IPS-20b (cell line): Measurements from ENCODE around the gene FAM222A.

Experiments
- H3K27ac ChIP-seq: one replicate; pipeline ENCODE4 v1.5.1; 2013; ENCODE audit warnings: low read length
- H3K27me3 ChIP-seq: 2 replicates; pipeline ENCODE4 v1.6.1; 2013; ENCODE audit warnings: mild to moderate bottlenecking, low read length, inconsistent platforms; ENCODE audit not compliant: insufficient read depth
- H3K36me3 ChIP-seq: 2 replicates; pipeline ENCODE4 v1.6.1; 2013; ENCODE audit warnings: low read depth, mild to moderate bottlenecking, inconsistent platforms, low read length, moderate library complexity; ENCODE audit not compliant: insufficient read depth
- H3K4me1 ChIP-seq: 2 replicates; pipeline ENCODE4 v1.6.1; 2013; ENCODE audit warnings: mild to moderate bottlenecking, control low read depth, inconsistent platforms, low read length, moderate library complexity; ENCODE audit not compliant: insufficient read depth
- H3K4me3 ChIP-seq: 2 replicates; pipeline ENCODE4 v1.5.1; 2013; ENCODE audit warnings: mild to moderate bottlenecking, low read length, inconsistent platforms
- H3K9ac ChIP-seq: 2 replicates; pipeline ENCODE4 v1.6.1; 2013; ENCODE audit warnings: low read depth, mild to moderate bottlenecking, inconsistent platforms, low read length, moderate library complexity
- H3K9me3 ChIP-seq: 2 replicates; pipeline ENCODE4 v1.6.1; 2013; ENCODE audit warnings: mild to moderate bottlenecking, low read depth, low read length, inconsistent platforms; ENCODE audit not compliant: insufficient read depth

Gene FAM222A

GRCh38 chr12:109737126-109737525 is 23.5 kb downstream of the FAM222A start:
- Histone ChIP-seq H3K27me3 (peaks cover 19% of the 10 kb centered on the region), H3K9ac (no peak overlapping the region), H3K4me1 (peaks cover 5% of the 10 kb centered on the region; the same call in 1 of the 2 replicates), H3K36me3 (no peaks in the 10 kb centered on the region), H3K4me3 (no peak overlapping the region), H3K27ac (no peak overlapping the region), H3K9me3 (no peaks in the 10 kb centered on the region)

- Histone ChIP-seq H3K27me3 (peaks cover 19% of the 10 kb centered on the region), H3K9me3 (no peaks in the 10 kb centered on the region), H3K27ac (no peak overlapping the region), H3K36me3 (no peaks in the 10 kb centered on the region), H3K4me1 (peaks cover 5% of the 10 kb centered on the region; the same call in 1 of the 2 replicates), H3K9ac (no peak overlapping the region), H3K4me3 (no peak overlapping the region)
Observed at GRCh38 chr12:109737631-109738030, 24.0 kb downstream of the FAM222A start.

- Histone ChIP-seq H3K9ac (no peak overlapping the region), H3K36me3 (no peaks in the 10 kb centered on the region), H3K4me1 (peaks cover 5% of the 10 kb centered on the region; the same call in 1 of the 2 replicates), H3K9me3 (no peaks in the 10 kb centered on the region), H3K27me3 (peaks cover 19% of the 10 kb centered on the region), H3K4me3 (no peak overlapping the region), H3K27ac (no peak overlapping the region)
Observed at GRCh38 chr12:109738209-109738608, 24.6 kb downstream of the FAM222A start.

- H3K27ac ChIP-seq = no peak overlapping the region
- H3K9ac ChIP-seq = no peak overlapping the region
- H3K4me1 ChIP-seq = peaks cover 5% of the 10 kb centered on the region; the same call in 1 of the 2 replicates
- H3K4me3 ChIP-seq = no peak overlapping the region
- no peaks in the 10 kb centered on the region for H3K9me3 ChIP-seq
- H3K27me3 ChIP-seq = peaks cover 19% of the 10 kb centered on the region
- H3K36me3 ChIP-seq = no peaks in the 10 kb centered on the region
Observed at GRCh38 chr12:109738878-109739665, 25.4 kb downstream of the FAM222A start.

GRCh38 chr12:109739747-109740693 is 26.4 kb downstream of the FAM222A start:
- Histone ChIP-seq H3K27me3 (peaks cover 15% of the 10 kb centered on the region), H3K36me3 (no peaks in the 10 kb centered on the region), H3K9ac (no peak overlapping the region), H3K27ac (no peak overlapping the region), H3K9me3 (no peaks in the 10 kb centered on the region), H3K4me1 (peaks cover 5% of the 10 kb centered on the region; the same call in 1 of the 2 replicates), H3K4me3 (no peak overlapping the region)

- H3K36me3 ChIP-seq = no peaks in the 10 kb centered on the region
- H3K27me3 ChIP-seq = peaks cover 7% of the 10 kb centered on the region
- no peak overlapping the region for H3K27ac ChIP-seq
- no peak overlapping the region for H3K9ac ChIP-seq
- H3K4me3 ChIP-seq = no peak overlapping the region
- no peaks in the 10 kb centered on the region for H3K9me3 ChIP-seq
- H3K4me1 ChIP-seq = peaks cover 5% of the 10 kb centered on the region; the same call in 1 of the 2 replicates
Observed at GRCh38 chr12:109740694-109741245, 27.1 kb downstream of the FAM222A start.

- peaks cover under 1% of the 10 kb centered on the region; the same call in 1 of the 2 replicates for H3K27me3 ChIP-seq
- no peaks in the 10 kb centered on the region for H3K36me3 ChIP-seq
- peaks cover 5% of the 10 kb centered on the region; the same call in 1 of the 2 replicates for H3K4me1 ChIP-seq
- H3K27ac ChIP-seq = no peak overlapping the region
- H3K9me3 ChIP-seq = no peaks in the 10 kb centered on the region
- no peak overlapping the region for H3K9ac ChIP-seq
- no peak overlapping the region for H3K4me3 ChIP-seq
Observed at GRCh38 chr12:109741286-109741969, 27.8 kb downstream of the FAM222A start.

GRCh38 chr12:109741970-109742703 is 28.5 kb downstream of the FAM222A start:
- no peaks in the 10 kb centered on the region for H3K27me3 ChIP-seq
- no peak overlapping the region for H3K27ac ChIP-seq
- H3K9ac ChIP-seq = no peak overlapping the region
- no peaks in the 10 kb centered on the region for H3K36me3 ChIP-seq
- H3K4me1 ChIP-seq = peaks cover 5% of the 10 kb centered on the region; the same call in 1 of the 2 replicates
- no peaks in the 10 kb centered on the region for H3K9me3 ChIP-seq
- H3K4me3 ChIP-seq = no peak overlapping the region

GRCh38 chr12:109743076-109743910 is 29.7 kb downstream of the FAM222A start:
- Histone ChIP-seq H3K27ac (no peak overlapping the region), H3K9me3 (no peaks in the 10 kb centered on the region), H3K4me1 (no peaks in the 10 kb centered on the region), H3K9ac (no peak overlapping the region), H3K4me3 (no peak overlapping the region), H3K27me3 (no peaks in the 10 kb centered on the region), H3K36me3 (no peaks in the 10 kb centered on the region)

GRCh38 chr12:109744026-109744425 is 30.4 kb downstream of the FAM222A start:
- Histone ChIP-seq H3K9me3 (no peaks in the 10 kb centered on the region), H3K27me3 (no peaks in the 10 kb centered on the region), H3K27ac (no peak overlapping the region), H3K4me1 (no peaks in the 10 kb centered on the region), H3K4me3 (no peak overlapping the region), H3K9ac (no peak overlapping the region), H3K36me3 (no peaks in the 10 kb centered on the region)
